Tibial artery (tissue), 4 donors: Measurements from ENCODE around the gene MGP.
A peak's percentile ranks its signal among the peaks of the same experiment; 100 is the strongest.

ENCODE experiments used
- DNase-seq, 2 donors: peaks; one replicate each; pipeline ENCODE4 v3.0.0-alpha.2; 2019
- H3K27ac ChIP-seq, 2 donors: fragments of 200-600 bp; sonication (generic) in 1 of 2; 1 replicate in 1 of 2; 2 replicates in 1 of 2; pipeline ENCODE4 v1.5.1; 2018 to 2019; ENCODE audit warnings: mild to moderate bottlenecking in 1 of 2
- H3K27me3 ChIP-seq, 2 donors: fragments of 200-600 bp; sonication (generic) in 1 of 2; one replicate each; pipeline versions ENCODE4 v1.5.1 to v1.6.0; 2016 to 2019
- H3K36me3 ChIP-seq, 3 donors: fragments of 200-600 bp; sonication (generic) in 2 of 3; one replicate each; pipeline ENCODE4 v1.5.1; 2016 to 2019; ENCODE audit warnings: mild to moderate bottlenecking in 2 of 3
- H3K4me1 ChIP-seq, 4 donors: fragments of 200-600 bp; sonication (generic) in 2 of 4; 1 replicate in 3 of 4; 2 replicates in 1 of 4; pipeline ENCODE4 v1.5.1; 2016 to 2019
- H3K4me3 ChIP-seq, 2 donors: fragments of 200-600 bp; sonication (generic) in 1 of 2; 1 replicate in 1 of 2; 2 replicates in 1 of 2; pipeline ENCODE4 v1.5.1; 2018 to 2019; ENCODE audit warnings: mild to moderate bottlenecking in 2 of 2
- H3K9me3 ChIP-seq, 3 donors: fragments of 200-600 bp; sonication (generic) in 1 of 3; one replicate each; pipeline ENCODE4 v1.5.1; 2016 to 2019
- intact Hi-C: fragments of 100-400 bp; cut with DNase I; formaldehyde crosslinking; loops from one replicate; pipeline ENCODE4 v1.15.0; 2023; ENCODE audit warnings: low total_unique reads
- TF ChIP-seq, protein P1 (sequence below), 2 experiments: fragments of 200-600 bp in 1 of 2; fragments of 450-650 bp in 1 of 2; IDR thresholded peaks; one replicate each; pipeline ENCODE4 v1.5.1; 2017 to 2019; ENCODE audit warnings: antibody characterized with exemption in 2 of 2, mild to moderate bottlenecking in 1 of 2, moderate library complexity in 1 of 2

Gene MGP

DNA sequence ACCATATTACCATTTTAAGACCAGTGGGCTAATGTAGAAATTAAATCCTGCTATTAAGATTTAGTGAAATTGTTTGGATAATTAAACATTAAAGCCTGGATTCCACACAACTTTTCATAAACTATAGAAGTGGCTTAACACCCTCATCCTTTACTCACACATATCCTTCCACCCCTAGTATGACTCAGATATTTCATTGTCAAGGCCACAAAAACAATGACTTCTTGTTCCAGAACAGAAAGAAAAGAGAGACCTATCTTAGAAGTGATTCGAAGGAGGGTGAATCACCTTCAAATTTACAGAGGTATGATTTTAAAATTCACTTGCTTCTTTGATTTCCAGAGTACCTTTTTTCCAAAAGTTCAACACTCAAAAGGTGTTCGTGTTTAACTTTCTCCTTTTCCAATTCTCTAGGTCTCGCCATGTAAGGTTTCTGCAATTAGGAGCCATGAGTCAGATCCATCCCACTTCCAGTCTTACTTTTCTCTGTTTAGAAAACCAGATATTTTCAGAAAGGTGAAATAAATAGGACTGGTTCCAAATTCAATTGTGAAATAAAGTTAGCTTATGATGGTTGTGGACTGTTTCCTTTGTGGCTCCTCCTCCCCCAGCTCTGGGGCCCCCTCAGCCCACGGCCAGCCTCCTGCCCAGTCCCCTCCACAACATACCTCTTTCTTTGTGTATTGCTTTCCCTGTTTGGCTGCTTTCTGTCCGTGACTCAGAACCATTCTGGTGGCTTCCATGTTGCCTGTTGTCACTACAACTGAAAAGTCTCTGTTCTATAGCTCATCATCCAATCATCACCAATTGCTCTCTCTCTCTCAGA, 24.6 kb upstream of the MGP start:
- no peaks in the 10 kb centered on the region for H3K9me3 ChIP-seq
- TF ChIP-seq, protein P1, sequence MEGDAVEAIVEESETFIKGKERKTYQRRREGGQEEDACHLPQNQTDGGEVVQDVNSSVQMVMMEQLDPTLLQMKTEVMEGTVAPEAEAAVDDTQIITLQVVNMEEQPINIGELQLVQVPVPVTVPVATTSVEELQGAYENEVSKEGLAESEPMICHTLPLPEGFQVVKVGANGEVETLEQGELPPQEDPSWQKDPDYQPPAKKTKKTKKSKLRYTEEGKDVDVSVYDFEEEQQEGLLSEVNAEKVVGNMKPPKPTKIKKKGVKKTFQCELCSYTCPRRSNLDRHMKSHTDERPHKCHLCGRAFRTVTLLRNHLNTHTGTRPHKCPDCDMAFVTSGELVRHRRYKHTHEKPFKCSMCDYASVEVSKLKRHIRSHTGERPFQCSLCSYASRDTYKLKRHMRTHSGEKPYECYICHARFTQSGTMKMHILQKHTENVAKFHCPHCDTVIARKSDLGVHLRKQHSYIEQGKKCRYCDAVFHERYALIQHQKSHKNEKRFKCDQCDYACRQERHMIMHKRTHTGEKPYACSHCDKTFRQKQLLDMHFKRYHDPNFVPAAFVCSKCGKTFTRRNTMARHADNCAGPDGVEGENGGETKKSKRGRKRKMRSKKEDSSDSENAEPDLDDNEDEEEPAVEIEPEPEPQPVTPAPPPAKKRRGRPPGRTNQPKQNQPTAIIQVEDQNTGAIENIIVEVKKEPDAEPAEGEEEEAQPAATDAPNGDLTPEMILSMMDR (IDR thresholded peaks at IDR 0.05), result no peak
- no peak overlapping the region for H3K4me3 ChIP-seq
- no peak overlapping the region for H3K27ac ChIP-seq
- DNase-seq, result no peak
- peaks cover 0 to 15% (median 10%) of the 10 kb centered on the region in 4 donors for H3K4me1 ChIP-seq
- H3K36me3 ChIP-seq, result no peaks in the 10 kb centered on the region
- intact Hi-C loops, result no loop called here
- H3K27me3 ChIP-seq, result no peaks in the 10 kb centered on the region

DNA sequence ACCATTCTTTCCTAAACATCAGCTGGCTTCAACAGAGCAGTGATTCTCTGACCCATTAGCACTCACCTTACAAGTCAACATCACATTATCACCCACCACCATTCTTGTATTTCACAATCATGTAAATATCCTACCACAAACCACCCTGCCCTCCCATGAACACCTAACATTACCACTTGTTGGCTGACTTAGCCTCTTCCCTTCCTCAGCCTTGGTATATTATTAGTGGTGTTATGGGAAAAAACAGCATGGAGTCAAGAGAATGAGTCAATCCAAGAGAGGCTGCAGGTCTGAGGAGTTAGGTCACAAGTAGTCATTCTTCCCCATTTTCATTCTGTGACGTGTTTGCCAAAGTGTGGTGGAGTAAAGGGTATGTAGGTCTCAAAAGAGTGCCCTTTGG, 22.3 kb upstream of the MGP start:
- DNase-seq, result no peak
- Histone ChIP-seq H3K4me1 (peaks cover 0 to 37% (median 23%) of the 10 kb centered on the region in 4 donors), H3K4me3 (no peak overlapping the region), H3K9me3 (no peaks in the 10 kb centered on the region), H3K36me3 (no peaks in the 10 kb centered on the region), H3K27me3 (no peaks in the 10 kb centered on the region), H3K27ac (no peak overlapping the region)
- TF ChIP-seq, protein P1 (IDR thresholded peaks at IDR 0.05), result no peak
- intact Hi-C loops, result no loop called here

DNA sequence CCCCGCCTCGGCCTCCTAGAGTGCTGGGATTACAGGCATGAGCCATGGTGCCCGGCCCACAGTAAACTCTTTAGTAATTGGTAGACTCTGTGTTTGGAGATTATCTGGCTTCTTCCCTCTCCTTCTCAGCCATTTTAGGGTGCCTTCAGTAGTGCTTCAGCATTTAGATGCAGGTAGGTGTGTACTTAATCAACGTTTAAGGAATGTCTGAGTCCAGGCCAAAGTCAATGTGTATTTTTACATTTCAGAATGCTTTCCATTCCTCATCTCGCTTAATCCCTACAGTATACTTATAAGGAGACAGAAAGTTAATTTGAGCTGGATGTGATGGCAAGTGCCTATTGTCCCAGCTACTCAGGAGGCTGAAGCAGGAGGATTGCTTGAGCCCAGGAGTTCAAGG, 20.5 kb upstream of the MGP start:
- Histone ChIP-seq H3K27ac (peak overlapping the region; percentile 51 to 52), H3K27me3 (no peaks in the 10 kb centered on the region), H3K4me1 (peaks cover 0 to 41% (median 24%) of the 10 kb centered on the region in 4 donors), H3K9me3 (no peaks in the 10 kb centered on the region), H3K4me3 (no peak overlapping the region), H3K36me3 (no peaks in the 10 kb centered on the region)
- intact Hi-C loops, result no loop called here
- TF ChIP-seq, protein P1 (IDR thresholded peaks at IDR 0.05), result no peak
- DNase-seq, result no peak

DNA sequence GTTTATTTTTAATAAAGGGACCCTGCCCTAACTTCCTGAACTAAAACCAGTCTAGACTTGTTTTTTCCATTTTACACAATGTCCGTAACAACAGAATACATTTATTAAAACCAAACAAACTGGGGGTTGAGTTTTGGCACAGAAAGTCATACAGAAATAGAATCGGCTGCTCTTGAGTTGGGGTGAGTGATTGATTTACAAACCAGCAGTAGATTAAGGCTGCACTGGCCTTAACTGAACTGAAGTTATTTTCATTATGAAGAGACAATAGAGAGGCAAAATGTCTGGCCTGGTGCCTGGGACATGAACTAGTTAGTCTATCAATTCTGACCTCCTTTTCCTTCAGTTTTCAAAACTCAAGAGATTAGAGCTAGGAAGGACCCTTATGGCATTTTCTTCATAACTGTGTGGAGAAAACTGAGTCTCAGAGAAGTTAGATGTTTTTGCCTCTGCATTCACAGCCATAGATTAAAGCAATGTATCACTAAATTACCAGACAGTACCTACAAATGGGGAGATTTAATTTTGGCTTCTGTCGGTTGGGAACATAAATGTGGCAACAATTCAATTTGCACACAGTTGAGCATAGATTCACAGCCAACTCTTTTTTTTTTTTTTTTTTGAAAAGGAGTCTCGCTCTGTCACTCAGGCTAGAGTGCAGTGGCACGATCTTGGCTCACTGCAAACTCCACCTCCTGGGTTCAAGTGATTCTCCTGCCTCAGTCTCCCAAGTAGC, 19.8 kb upstream of the MGP start:
- peak in 1 of 2 donors; percentile 35 for DNase-seq
- TF ChIP-seq, protein P1 (IDR thresholded peaks at IDR 0.05), result no peak
- Histone ChIP-seq H3K27me3 (no peaks in the 10 kb centered on the region), H3K4me3 (no peak overlapping the region), H3K9me3 (no peaks in the 10 kb centered on the region), H3K27ac (peak overlapping the region; percentile 51 to 52), H3K36me3 (no peaks in the 10 kb centered on the region), H3K4me1 (peaks cover 0 to 41% (median 24%) of the 10 kb centered on the region in 4 donors)
- intact Hi-C loops, result no loop called here

DNA sequence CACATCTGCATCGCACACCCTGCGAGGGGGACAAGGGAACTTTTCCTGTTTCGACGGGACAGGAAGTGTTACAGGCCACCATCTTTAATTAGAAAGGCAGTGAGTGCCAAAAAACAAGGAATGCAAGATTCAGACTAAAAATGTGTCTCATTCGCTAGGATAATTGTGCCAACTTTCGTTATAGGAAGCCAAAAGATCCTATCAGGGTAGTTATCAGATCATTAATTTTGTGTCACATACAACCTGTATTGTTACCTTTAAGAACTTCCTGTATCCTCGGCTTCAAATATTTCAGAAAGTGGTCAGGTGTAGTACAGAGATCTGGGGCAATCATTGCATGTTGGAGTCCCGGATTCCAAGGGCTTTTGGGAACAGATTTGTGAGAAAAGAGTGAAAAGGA, 19.2 kb upstream of the MGP start:
- H3K27ac ChIP-seq, result peak overlapping the region; percentile 51 to 52
- no peaks in the 10 kb centered on the region for H3K27me3 ChIP-seq
- no peaks in the 10 kb centered on the region for H3K36me3 ChIP-seq
- no peaks in the 10 kb centered on the region for H3K9me3 ChIP-seq
- TF ChIP-seq, protein P1 (IDR thresholded peaks at IDR 0.05), result no peak
- intact Hi-C loops, result no loop called here
- DNase-seq, result no peak
- peaks cover 0 to 41% (median 24%) of the 10 kb centered on the region in 4 donors for H3K4me1 ChIP-seq
- H3K4me3 ChIP-seq, result no peak overlapping the region
